ENCODE results near the gene FA2H. TPM values are rescaled to one million over a fixed set of nuclear protein-coding genes. Genes with fewer than 3 reads are reported as not detected.

FA2H gene
- total RNA-seq, 2 donors from 2014 or later: 51.0 to 75.7 TPM

DNA sequence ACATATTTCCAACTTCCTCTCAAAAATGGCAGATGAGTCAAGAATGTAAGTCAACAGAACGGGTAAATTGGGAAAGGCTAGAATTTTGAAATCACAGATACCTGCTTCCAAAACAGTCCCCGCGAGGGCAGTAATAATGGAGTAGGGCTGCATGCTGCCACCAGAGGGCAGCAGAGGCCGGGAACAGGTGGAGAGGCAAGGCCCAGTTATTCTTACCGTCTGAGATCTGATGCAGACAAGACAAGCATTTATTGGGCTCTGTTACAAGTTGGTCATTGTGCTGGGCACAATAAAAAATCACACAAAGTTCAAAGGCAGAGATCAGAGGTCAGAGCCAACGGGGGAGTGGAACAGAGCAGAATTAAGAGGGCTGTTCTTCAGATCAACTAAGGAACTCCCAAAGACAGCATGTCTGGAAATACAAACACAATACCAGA is 65.2 kb downstream of the FA2H start:
- H3K4me3 ChIP-seq: no peak overlapping the region
- no peaks in the 10 kb centered on the region for H3K4me1 ChIP-seq
- H3K9ac ChIP-seq (ENCODE audit: low read depth in 2 of 2, low read length in 2 of 2): peak overlapping the region in 1 of 2 donors; percentile 1
- no peaks in the 10 kb centered on the region for H3K9me3 ChIP-seq
- H3K36me3 ChIP-seq: no peaks in the 10 kb centered on the region
- H3K27ac ChIP-seq: no peak overlapping the region
- H3K27me3 ChIP-seq: no peaks in the 10 kb centered on the region
- intact Hi-C loops (cut with DNase I): loop anchor here (2.0 to 5.0 kb wide), 2 partner anchors 103 to 153 kb away; no protein-coding TSS in a partner anchor
- TF ChIP-seq, protein P1, sequence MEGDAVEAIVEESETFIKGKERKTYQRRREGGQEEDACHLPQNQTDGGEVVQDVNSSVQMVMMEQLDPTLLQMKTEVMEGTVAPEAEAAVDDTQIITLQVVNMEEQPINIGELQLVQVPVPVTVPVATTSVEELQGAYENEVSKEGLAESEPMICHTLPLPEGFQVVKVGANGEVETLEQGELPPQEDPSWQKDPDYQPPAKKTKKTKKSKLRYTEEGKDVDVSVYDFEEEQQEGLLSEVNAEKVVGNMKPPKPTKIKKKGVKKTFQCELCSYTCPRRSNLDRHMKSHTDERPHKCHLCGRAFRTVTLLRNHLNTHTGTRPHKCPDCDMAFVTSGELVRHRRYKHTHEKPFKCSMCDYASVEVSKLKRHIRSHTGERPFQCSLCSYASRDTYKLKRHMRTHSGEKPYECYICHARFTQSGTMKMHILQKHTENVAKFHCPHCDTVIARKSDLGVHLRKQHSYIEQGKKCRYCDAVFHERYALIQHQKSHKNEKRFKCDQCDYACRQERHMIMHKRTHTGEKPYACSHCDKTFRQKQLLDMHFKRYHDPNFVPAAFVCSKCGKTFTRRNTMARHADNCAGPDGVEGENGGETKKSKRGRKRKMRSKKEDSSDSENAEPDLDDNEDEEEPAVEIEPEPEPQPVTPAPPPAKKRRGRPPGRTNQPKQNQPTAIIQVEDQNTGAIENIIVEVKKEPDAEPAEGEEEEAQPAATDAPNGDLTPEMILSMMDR (IDR thresholded peaks at IDR 0.05): peak; percentile 98
- DNase-seq: peak; percentile 87

DNA sequence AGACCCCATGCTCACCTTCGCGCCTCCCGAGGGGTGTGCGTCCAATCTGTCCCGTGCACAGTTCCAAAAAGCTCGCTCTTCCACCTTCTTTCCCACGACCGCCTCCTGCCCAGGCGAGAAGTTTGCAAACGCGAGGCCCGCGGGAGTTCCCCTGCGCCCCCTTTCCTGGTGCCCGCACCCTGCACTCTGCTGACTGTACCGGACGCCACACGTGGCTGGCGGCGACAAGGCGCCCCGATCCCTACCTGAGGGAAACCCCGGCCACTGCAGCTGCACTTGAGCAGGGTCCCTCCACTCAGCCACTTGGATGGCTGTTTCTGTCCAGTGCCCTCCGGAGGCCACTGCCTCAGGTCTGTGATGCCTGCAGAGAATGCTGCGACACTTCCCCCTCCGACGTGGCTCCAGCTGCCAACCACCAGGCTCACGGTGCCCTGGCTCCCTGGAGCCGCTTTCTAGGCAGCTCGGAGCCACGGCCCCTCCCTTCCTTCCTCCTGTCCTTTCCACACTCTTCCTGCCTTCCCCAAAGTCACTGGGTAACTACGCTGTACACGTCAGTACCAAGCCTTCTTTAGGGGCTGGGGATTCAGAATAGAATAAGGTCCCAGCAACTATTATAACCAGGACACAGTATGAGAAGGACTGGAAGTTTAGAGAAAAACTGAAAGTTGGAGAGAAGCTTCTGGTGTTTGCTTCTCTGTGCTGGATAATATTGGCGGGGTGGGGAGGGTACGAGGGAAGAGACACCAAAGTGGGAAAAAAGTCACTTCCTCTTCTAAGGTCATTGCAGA is 74.0 kb downstream of the FA2H start, which contains the start of gene MLKL:
Gene MLKL, minus strand, starts transcription at position 425 of the 788 bp plus-strand sequence. CDS start 5,105 bp downstream, outside the sequence.
- no peaks in the 10 kb centered on the region for H3K36me3 ChIP-seq
- peak within 1 kb of the TSS; percentile 71 to 98 for H3K9ac ChIP-seq (ENCODE audit: low read depth in 2 of 2, low read length in 2 of 2)
- H3K9me3 ChIP-seq: no peaks in the 10 kb centered on the region
- DNase-seq: peak; percentile 69
- intact Hi-C loops (cut with DNase I): no loop called here
- no peaks in the 10 kb centered on the region for H3K27me3 ChIP-seq
- no peaks in the 10 kb centered on the region for H3K4me1 ChIP-seq
- TF ChIP-seq, protein P1 (IDR thresholded peaks at IDR 0.05): no peak
- H3K4me3 ChIP-seq: peak within 1 kb of the TSS; percentile 85
- peak within 1 kb of the TSS; percentile 93 for H3K27ac ChIP-seq

DNA sequence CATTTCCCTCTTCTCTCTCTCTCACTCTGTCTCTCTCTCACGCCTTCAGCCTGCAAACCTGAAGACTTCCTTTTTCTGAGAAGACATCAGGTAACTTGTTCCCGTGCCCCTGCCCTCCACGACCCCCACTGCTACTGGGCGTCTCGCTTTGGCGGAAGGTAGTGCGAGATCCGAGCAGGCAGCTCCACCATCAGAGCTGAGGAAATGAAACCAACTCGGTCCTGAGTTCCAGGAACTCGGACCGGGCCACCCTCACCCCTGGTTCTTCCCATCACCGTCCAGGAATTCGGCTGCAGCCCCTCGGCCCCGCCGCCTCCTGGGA is 74.5 kb downstream of the FA2H start:
- Histone ChIP-seq H3K4me3 (peak overlapping the region; percentile 85), H3K36me3 (no peaks in the 10 kb centered on the region), H3K9me3 (no peaks in the 10 kb centered on the region), H3K9ac (ENCODE audit: low read depth in 2 of 2, low read length in 2 of 2) (peak overlapping the region; percentile 71 to 98), H3K27ac (peak overlapping the region; percentile 93), H3K27me3 (no peaks in the 10 kb centered on the region), H3K4me1 (no peaks in the 10 kb centered on the region)
- intact Hi-C loops (cut with DNase I): no loop called here
- peak; percentile 51 for DNase-seq
- TF ChIP-seq, protein P1 (IDR thresholded peaks at IDR 0.05): no peak

DNA sequence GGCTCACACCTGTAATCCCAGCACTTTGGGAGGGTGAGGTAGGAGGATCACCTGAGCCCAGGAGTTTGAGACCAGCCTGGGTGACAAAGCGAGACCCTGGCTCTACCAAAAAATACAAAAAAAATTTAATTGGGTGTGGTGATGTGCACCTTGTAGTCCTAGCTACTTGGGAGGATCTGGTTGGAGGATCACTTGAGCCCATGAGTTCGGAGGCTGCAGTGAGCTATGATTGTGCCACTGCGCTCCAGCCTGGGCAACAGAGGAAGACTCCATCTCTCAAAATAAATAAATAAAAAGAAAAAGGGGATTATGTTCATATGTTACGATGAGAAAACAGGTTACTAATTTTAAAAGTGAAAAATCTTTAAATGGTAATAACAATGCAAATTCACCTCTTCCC is 75.0 kb downstream of the FA2H start:
- no peaks in the 10 kb centered on the region for H3K27me3 ChIP-seq
- no peaks in the 10 kb centered on the region for H3K36me3 ChIP-seq
- no peaks in the 10 kb centered on the region for H3K9me3 ChIP-seq
- TF ChIP-seq, protein P1 (IDR thresholded peaks at IDR 0.05): no peak
- H3K4me3 ChIP-seq: peak overlapping the region; percentile 85
- no peak overlapping the region for H3K9ac ChIP-seq (ENCODE audit: low read depth in 2 of 2, low read length in 2 of 2)
- intact Hi-C loops (cut with DNase I): no loop called here
- H3K27ac ChIP-seq: peak overlapping the region; percentile 93
- DNase-seq: no peak
- no peaks in the 10 kb centered on the region for H3K4me1 ChIP-seq

DNA sequence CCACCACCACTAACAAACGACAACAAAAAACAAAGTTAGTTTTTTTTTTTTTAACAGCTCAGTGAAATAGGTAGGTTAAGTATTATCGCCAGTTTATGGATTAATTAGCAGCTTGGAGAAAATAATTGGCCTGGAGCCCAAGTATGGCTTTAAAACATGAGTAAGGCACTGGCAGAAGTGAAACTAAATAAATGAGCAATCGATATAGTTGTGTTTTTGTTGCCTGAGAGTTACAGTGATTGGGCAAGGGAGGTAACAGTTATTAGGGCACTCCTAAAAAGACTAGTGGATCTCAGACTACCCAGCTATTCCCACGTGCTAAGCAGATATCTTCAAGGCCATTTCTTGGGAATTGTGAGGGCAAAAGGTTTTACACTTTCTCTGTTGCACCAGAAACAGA is 76.4 kb downstream of the FA2H start:
- DNase-seq: no peak
- Histone ChIP-seq H3K27me3 (no peaks in the 10 kb centered on the region), H3K36me3 (no peaks in the 10 kb centered on the region), H3K9ac (ENCODE audit: low read depth in 2 of 2, low read length in 2 of 2) (peak overlapping the region in 1 of 2 donors; percentile 55), H3K27ac (no peak overlapping the region), H3K9me3 (no peaks in the 10 kb centered on the region), H3K4me3 (no peak overlapping the region), H3K4me1 (no peaks in the 10 kb centered on the region)
- TF ChIP-seq, protein P1 (IDR thresholded peaks at IDR 0.05): no peak
- intact Hi-C loops (cut with DNase I): no loop called here
